ENCODE measurements around the gene SMG9.
"Not testable (repeated sequence)": the region's sequence is repeated elsewhere in the genome, so short reads cannot be mapped to it uniquely, and the experiment has no call there.

The SMG9 gene

DNA sequence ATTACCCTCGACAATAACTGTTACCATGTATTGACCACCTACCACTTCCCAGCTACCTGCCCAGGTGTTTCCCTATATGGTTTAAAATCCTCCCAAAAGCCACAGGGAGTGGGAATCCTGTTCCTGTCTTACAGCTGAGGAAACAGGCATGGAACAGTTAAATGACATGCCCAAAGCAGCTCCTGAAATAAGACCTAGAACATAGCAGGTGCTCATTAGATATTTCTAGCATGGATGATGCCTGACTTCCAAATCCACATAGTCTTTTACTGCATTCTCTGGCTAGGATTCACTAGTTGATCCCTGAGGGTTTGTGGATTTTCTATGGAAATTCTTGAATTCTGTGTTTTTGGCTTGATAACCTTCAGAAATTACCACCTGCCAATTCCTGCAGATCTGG is 13.1 kb upstream of the SMG9 start:
- Histone ChIP-seq H3K9ac (peak overlapping the region in 6 of 11 experiments; percentile 40 to 81 (median 76); a peak in 6 of 22 replicates), H3K27me3 (no peaks in the 10 kb centered on the region), H3K4me1 (peaks cover 47 to 100% (median 78%) of the 10 kb centered on the region in 10 experiments), H3K36me3 (peaks cover 55 to 69% (median 62%) of the 10 kb centered on the region in 11 experiments; a peak in 21 of 22 replicates), H3K4me3 (no peak overlapping the region; a peak in 1 of 20 replicates), H3K9me3 (replicated peaks in 1 of 11) (no peaks in the 10 kb centered on the region), H4K20me1 (peaks cover 0 to 27% (median 0%) of the 10 kb centered on the region in 11 experiments; a peak in 3 of 22 replicates), H3K4me2 (peak overlapping the region in 9 of 11 experiments; percentile 79 to 97 (median 92); a peak in 16 of 22 replicates), H3K27ac (peak overlapping the region in 10 of 11 experiments; percentile 68 to 90 (median 86); a peak in 13 of 22 replicates)
- no peak for TF ChIP-seq Cebpa-rat (IDR thresholded peaks at IDR 0.05)

GRCh38 chr19:43767316-43767715 is 12.6 kb upstream of the SMG9 start:
- Histone ChIP-seq H3K4me1 (peaks cover 43 to 100% (median 79%) of the 10 kb centered on the region in 10 experiments), H3K9me3 (replicated peaks in 1 of 11) (no peaks in the 10 kb centered on the region), H3K36me3 (peaks cover 54 to 64% (median 57%) of the 10 kb centered on the region in 11 experiments; a peak in 21 of 22 replicates), H3K9ac (peak overlapping the region in 10 of 11 experiments; percentile 3 to 81 (median 74); a peak in 17 of 22 replicates), H3K4me3 (peak overlapping the region in 1 of 10 experiments; percentile 56; a peak in 3 of 20 replicates), H3K27me3 (no peaks in the 10 kb centered on the region), H3K27ac (peak overlapping the region; percentile 56 to 90 (median 85); a peak in 20 of 22 replicates), H3K4me2 (peak overlapping the region in 10 of 11 experiments; percentile 78 to 97 (median 92); a peak in 19 of 22 replicates), H4K20me1 (peaks cover 0 to 22% (median 0%) of the 10 kb centered on the region in 11 experiments; a peak in 3 of 22 replicates)
- no peak for TF ChIP-seq Cebpa-rat (IDR thresholded peaks at IDR 0.05)

DNA sequence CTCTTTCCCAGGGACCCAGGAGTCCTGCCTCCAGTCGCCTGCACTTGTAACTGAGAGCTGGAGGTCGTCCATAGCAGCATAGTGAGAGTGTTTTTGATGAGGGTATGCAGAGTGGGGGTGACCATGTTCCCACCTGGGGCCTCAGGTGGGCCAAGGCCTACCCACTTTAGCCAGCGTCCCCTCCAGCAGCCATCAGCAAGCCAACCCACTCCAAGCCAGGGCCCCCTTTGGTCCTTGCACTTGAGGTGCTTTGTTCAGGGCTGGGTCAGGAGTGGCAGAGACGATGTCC is 11.9 kb upstream of the SMG9 start:
- Histone ChIP-seq H3K27ac (peak overlapping the region; percentile 56 to 90 (median 85); a peak in 20 of 22 replicates), H3K9me3 (replicated peaks in 1 of 11) (no peaks in the 10 kb centered on the region), H3K9ac (peak overlapping the region; percentile 3 to 81 (median 73); a peak in 18 of 22 replicates), H4K20me1 (peaks cover 0 to 17% (median 0%) of the 10 kb centered on the region in 11 experiments; a peak in 2 of 22 replicates), H3K4me3 (peak overlapping the region in 3 of 10 experiments; percentile 47 to 56 (median 47); a peak in 3 of 20 replicates), H3K4me1 (peaks cover 43 to 100% (median 81%) of the 10 kb centered on the region in 10 experiments), H3K4me2 (peak overlapping the region; percentile 74 to 97 (median 91)), H3K36me3 (peaks cover 48 to 57% (median 51%) of the 10 kb centered on the region in 11 experiments; a peak in 21 of 22 replicates), H3K27me3 (no peaks in the 10 kb centered on the region)
- TF ChIP-seq Cebpa-rat (IDR thresholded peaks at IDR 0.05), result no peak

GRCh38 chr19:43765109-43765876 is 10.5 kb upstream of the SMG9 start:
- Histone ChIP-seq H3K27ac (peak overlapping the region; percentile 56 to 90 (median 85)), H3K4me1 (peaks cover 43 to 100% (median 77%) of the 10 kb centered on the region in 10 experiments)

GRCh38 chr19:43764684-43765083 is 9.9 kb upstream of the SMG9 start:
- H3K9me3 ChIP-seq (replicated peaks in 1 of 11); H4K20me1 ChIP-seq; H3K27me3 ChIP-seq: not testable (repeated sequence)
- H3K4me1 ChIP-seq, result peaks cover 43 to 99% (median 76%) of the 10 kb centered on the region in 10 experiments
- peak overlapping the region in 2 of 10 experiments; percentile 17 to 42; a peak in 2 of 20 replicates for H3K4me3 ChIP-seq
- peak overlapping the region; percentile 74 to 97 (median 91) for H3K4me2 ChIP-seq
- peaks cover 29 to 37% (median 31%) of the 10 kb centered on the region in 11 experiments; a peak in 21 of 22 replicates for H3K36me3 ChIP-seq
- H3K9ac ChIP-seq, result peak overlapping the region; percentile 58 to 81 (median 73); a peak in 20 of 22 replicates
- peak overlapping the region; percentile 56 to 90 (median 85); a peak in 21 of 22 replicates for H3K27ac ChIP-seq

More at GRCh38 chr19:43765109-43765876, 10.5 kb upstream of the SMG9 start:
- TF ChIP-seq Cebpa-rat (IDR thresholded peaks at IDR 0.05), result no peak
- Histone ChIP-seq H3K27me3 (no peaks in the 10 kb centered on the region), H3K4me3 (peak overlapping the region in 8 of 10 experiments; percentile 2 to 56 (median 44); a peak in 12 of 20 replicates), H3K36me3 (peaks cover 35 to 43% (median 37%) of the 10 kb centered on the region in 11 experiments; a peak in 21 of 22 replicates), H3K9me3 (replicated peaks in 1 of 11) (no peaks in the 10 kb centered on the region), H3K4me2 (peak overlapping the region; percentile 74 to 97 (median 91)), H3K9ac (peak overlapping the region; percentile 61 to 81 (median 74)), H4K20me1 (peaks cover 0 to 10% (median 0%) of the 10 kb centered on the region in 11 experiments; a peak in 2 of 22 replicates)

- Histone ChIP-seq H3K4me1 (peaks cover 55 to 99% (median 77%) of the 10 kb centered on the region in 10 experiments), H3K9ac (peak overlapping the region; percentile 31 to 81 (median 60); a peak in 20 of 22 replicates), H3K27ac (peak overlapping the region; percentile 56 to 90 (median 85); a peak in 20 of 22 replicates), H4K20me1 (no peaks in the 10 kb centered on the region), H3K36me3 (peaks cover 17 to 26% (median 19%) of the 10 kb centered on the region in 11 experiments; a peak in 21 of 22 replicates), H3K4me3 (peak overlapping the region in 2 of 10 experiments; percentile 2 to 25; a peak in 1 of 20 replicates), H3K9me3 (replicated peaks in 1 of 11) (no peaks in the 10 kb centered on the region), H3K4me2 (peak overlapping the region; percentile 44 to 97 (median 91)), H3K27me3 (no peaks in the 10 kb centered on the region)
- TF ChIP-seq Cebpa-rat (IDR thresholded peaks at IDR 0.05), result no peak
Measured at GRCh38 chr19:43763473-43763939, 8.7 kb upstream of the SMG9 start.

DNA sequence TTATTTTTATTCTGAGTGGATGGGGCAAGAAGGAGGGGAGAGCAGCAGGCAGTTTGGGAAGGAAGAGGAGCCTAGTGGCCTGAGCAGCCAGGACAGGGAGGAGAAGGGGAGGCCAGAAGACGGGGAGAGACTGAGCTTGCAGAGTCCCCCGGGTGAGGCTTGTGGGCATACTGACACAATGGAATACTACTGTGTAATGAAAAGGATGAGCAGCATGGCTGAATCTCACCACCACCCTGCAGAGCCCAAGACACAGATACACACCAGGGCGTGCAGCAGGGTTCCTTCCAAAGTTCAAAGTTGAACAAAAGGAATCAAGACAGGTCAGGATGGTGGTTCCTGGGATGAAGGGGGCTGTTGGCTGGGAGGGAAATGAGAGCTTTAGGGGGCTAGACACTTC is 8.1 kb upstream of the SMG9 start:
- Histone ChIP-seq H4K20me1 (no peaks in the 10 kb centered on the region), H3K4me1 (peaks cover 62 to 99% (median 77%) of the 10 kb centered on the region in 10 experiments), H3K27me3 (no peaks in the 10 kb centered on the region), H3K4me2 (peak overlapping the region in 8 of 11 experiments; percentile 91 to 97 (median 92); a peak in 15 of 22 replicates), H3K27ac (peak overlapping the region in 8 of 11 experiments; percentile 76 to 90 (median 87); a peak in 11 of 22 replicates), H3K9me3 (replicated peaks in 1 of 11) (no peaks in the 10 kb centered on the region), H3K4me3 (no peak overlapping the region), H3K9ac (no peak overlapping the region; a peak in 2 of 22 replicates), H3K36me3 (peaks cover 10 to 19% (median 12%) of the 10 kb centered on the region in 11 experiments; a peak in 19 of 22 replicates)
- TF ChIP-seq Cebpa-rat (IDR thresholded peaks at IDR 0.05), result no peak

DNA sequence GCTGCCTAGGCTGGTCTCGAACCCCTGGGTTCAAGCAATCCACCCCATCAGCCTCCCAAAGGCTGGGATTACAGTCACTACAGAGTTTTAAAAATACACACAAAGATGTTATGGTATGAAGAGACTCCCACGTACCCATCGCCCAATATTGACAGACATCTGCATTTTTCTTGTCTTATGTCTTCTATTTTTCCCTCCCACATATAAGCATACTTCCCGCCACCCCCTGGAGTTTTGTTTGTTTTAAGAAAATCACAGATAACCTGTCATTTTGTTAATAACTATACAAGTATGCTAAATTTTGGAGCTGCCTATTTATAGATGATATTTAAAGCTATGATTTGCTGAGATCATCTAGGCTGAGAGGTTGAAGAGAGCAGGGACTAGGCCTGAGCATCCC is 6.2 kb upstream of the SMG9 start:
- no peaks in the 10 kb centered on the region for H3K27me3 ChIP-seq
- no peaks in the 10 kb centered on the region for H4K20me1 ChIP-seq
- H3K4me1 ChIP-seq, result peaks cover 60 to 99% (median 77%) of the 10 kb centered on the region in 10 experiments
- H3K9ac ChIP-seq, result peak overlapping the region in 1 of 11 experiments; percentile 1; a peak in 1 of 22 replicates
- peak overlapping the region in 4 of 11 experiments; percentile 2 to 8 (median 5); a peak in 2 of 22 replicates for H3K27ac ChIP-seq
- no peak for TF ChIP-seq Cebpa-rat (IDR thresholded peaks at IDR 0.05)
- no peak overlapping the region for H3K4me3 ChIP-seq
- peaks cover 0 to 7% (median 0%) of the 10 kb centered on the region in 11 experiments; a peak in 3 of 22 replicates for H3K36me3 ChIP-seq
- no peaks in the 10 kb centered on the region for H3K9me3 ChIP-seq (replicated peaks in 1 of 11)
- peak overlapping the region in 2 of 11 experiments; percentile 32 to 91; a peak in 3 of 22 replicates for H3K4me2 ChIP-seq

Measured in BLaER1 treated with 17β-estradiol and CSF1 and Interleukin-3, amounts not matched to agents 10 nM and 100 nM (cell line).